HCT116 (cell line): ENCODE data around the gene MOV10L1.

Experiments
- ATF3 ChIP-seq: IDR thresholded peaks from 2 replicates; pipeline ENCODE4 v1.6.1; 2012
- CTCF ChIP-seq, 3 experiments: fragments of 200-600 bp in 1 of 3; sonication (generic) in 1 of 3; IDR thresholded peaks in 2 of 3; conservative IDR thresholded peaks in 1 of 3; 2 replicates each; pipeline ENCODE4 v1.5.1; 2012 to 2017; ENCODE audit warnings: low read depth in 2 of 3, low read length in 2 of 3, antibody characterized with exemption in 1 of 3, borderline replicate concordance in 1 of 3, control low read depth in 1 of 3, mild to moderate bottlenecking in 1 of 3, mixed read lengths in 1 of 3, mixed run types in 1 of 3, moderate library complexity in 1 of 3; ENCODE audit not compliant: insufficient read depth in 1 of 3
- ELF1 ChIP-seq: IDR thresholded peaks from 2 replicates; pipeline ENCODE4 v1.6.1; 2012; ENCODE audit warnings: low read depth, borderline replicate concordance
- EZH2 ChIP-seq: fragments of 200-600 bp; sonication (generic); IDR thresholded peaks from 2 replicates; pipeline ENCODE4 v1.6.1; 2017; ENCODE audit warnings: antibody characterized with exemption, mixed run types
- EZH2phosphoT487 ChIP-seq: fragments of 200-600 bp; IDR thresholded peaks from 2 replicates; pipeline ENCODE4 v1.6.1; 2018; ENCODE audit warnings: antibody characterized with exemption, borderline replicate concordance
- FOSL1 ChIP-seq: IDR thresholded peaks from 2 replicates; pipeline ENCODE4 v1.6.1; 2012; ENCODE audit warnings: low read depth
- JUND ChIP-seq: IDR thresholded peaks from 2 replicates; pipeline ENCODE4 v1.6.1; 2012
- MAX ChIP-seq: IDR thresholded peaks from 2 replicates; pipeline ENCODE4 v1.6.1; 2012
- POLR2A ChIP-seq: IDR thresholded peaks from 2 replicates; pipeline ENCODE4 v1.7.0; 2011; ENCODE audit warnings: borderline replicate concordance; ENCODE audit not compliant: insufficient read depth, insufficient read length; ENCODE audit errors: extremely low read depth
- POLR2AphosphoS5 ChIP-seq: IDR thresholded peaks from 2 replicates; pipeline ENCODE4 v1.6.1; 2011; ENCODE audit warnings: mild to moderate bottlenecking, low read depth, low read length, moderate library complexity
- REST ChIP-seq: IDR thresholded peaks from 2 replicates; pipeline ENCODE4 v1.6.1; 2012; ENCODE audit warnings: low read depth
- SP1 ChIP-seq: IDR thresholded peaks from 2 replicates; pipeline ENCODE4 v1.6.1; 2012; ENCODE audit warnings: low read depth
- YY1 ChIP-seq: IDR thresholded peaks from 2 replicates; pipeline ENCODE4 v1.6.1; 2011; ENCODE audit warnings: low read length, low read depth, moderate library complexity, mild to moderate bottlenecking; ENCODE audit not compliant: insufficient replicate concordance; ENCODE audit errors: extremely low read depth
- ZNF274 ChIP-seq: fragments of 200-500 bp; sonication (Bioruptor generic); IDR thresholded peaks from 2 replicates; pipeline ENCODE4 v1.6.1; 2014; ENCODE audit warnings: mild to moderate bottlenecking, low read depth, low read length, inconsistent platforms

GRCh38 chr22:50057278-50058060 is 32.3 kb upstream of the MOV10L1 start:
- no peak for TF ChIP-seq POLR2AphosphoS5
- TF ChIP-seq POLR2A, result no peak
- TF ChIP-seq REST, result no peak
- TF ChIP-seq ATF3, result no peak
- TF ChIP-seq CTCF (IDR thresholded peaks at IDR 0.05 in 2 of 3, conservative IDR thresholded peaks at IDR 0.05 in 1 of 3; ENCODE audit: borderline replicate concordance in 1 of 3, insufficient read depth in 1 of 3, low read depth in 2 of 3, low read length in 2 of 3), result no peak
- no peak for TF ChIP-seq ELF1
- TF ChIP-seq JUND, result no peak
- no peak for TF ChIP-seq EZH2phosphoT487
- TF ChIP-seq YY1, result no peak
- TF ChIP-seq MAX, result no peak
- TF ChIP-seq FOSL1, result no peak
- no peak for TF ChIP-seq EZH2
- no peak for TF ChIP-seq ZNF274
- TF ChIP-seq SP1, result no peak
